Measurements from ENCODE around the gene HNRNPUL2.

HNRNPUL2 gene

DNA sequence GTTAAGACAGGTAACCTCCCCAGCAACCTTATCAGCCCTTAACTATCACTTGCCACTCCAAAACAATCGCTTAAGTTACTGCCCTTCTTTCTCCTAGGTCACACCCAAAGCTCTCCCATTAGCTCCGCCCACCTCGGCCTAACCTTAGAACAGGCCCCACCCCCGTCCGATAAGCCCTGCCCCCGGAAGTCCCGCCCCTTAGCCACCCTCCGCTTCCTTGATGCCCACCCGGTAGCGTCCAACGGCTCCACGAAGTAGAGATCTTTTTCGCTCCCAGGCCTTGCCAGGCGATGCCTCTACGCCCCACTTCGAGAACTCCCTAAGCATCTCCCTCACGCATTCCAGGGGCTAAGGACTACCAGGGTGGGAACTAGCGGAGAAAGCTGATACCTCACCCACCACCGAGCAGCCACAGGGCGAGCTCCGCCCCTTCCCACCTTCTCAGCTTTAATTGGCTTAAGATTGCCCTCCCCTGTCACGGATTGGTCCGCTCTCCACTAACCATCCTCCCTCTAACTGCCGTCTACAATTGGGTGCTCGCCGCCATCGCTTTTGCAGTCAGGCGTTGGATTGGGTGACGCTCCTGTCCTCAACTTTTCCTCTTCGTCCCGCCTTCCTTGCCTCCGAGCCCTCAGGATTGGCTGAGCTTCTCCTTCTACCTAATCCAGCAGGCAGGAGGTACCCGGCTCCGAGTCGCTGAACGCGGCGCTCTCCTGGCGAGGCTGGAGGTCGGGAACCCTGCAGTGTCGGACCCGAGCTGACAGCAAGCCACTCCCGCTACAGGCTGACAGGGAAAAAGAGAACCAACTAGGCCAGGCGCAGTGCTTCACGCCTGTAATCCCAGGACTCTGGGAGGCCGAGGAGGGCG lies 26.7 kb upstream of the HNRNPUL2 start, which contains the start of gene ZBTB3:
ZBTB3 (minus strand) TSS at position 425 of the 868 bp plus-strand sequence. CDS start 496 bp downstream, outside the sequence.
- TF ChIP-seq, protein P1, sequence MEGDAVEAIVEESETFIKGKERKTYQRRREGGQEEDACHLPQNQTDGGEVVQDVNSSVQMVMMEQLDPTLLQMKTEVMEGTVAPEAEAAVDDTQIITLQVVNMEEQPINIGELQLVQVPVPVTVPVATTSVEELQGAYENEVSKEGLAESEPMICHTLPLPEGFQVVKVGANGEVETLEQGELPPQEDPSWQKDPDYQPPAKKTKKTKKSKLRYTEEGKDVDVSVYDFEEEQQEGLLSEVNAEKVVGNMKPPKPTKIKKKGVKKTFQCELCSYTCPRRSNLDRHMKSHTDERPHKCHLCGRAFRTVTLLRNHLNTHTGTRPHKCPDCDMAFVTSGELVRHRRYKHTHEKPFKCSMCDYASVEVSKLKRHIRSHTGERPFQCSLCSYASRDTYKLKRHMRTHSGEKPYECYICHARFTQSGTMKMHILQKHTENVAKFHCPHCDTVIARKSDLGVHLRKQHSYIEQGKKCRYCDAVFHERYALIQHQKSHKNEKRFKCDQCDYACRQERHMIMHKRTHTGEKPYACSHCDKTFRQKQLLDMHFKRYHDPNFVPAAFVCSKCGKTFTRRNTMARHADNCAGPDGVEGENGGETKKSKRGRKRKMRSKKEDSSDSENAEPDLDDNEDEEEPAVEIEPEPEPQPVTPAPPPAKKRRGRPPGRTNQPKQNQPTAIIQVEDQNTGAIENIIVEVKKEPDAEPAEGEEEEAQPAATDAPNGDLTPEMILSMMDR (IDR thresholded peaks at IDR 0.05), result no peak

DNA sequence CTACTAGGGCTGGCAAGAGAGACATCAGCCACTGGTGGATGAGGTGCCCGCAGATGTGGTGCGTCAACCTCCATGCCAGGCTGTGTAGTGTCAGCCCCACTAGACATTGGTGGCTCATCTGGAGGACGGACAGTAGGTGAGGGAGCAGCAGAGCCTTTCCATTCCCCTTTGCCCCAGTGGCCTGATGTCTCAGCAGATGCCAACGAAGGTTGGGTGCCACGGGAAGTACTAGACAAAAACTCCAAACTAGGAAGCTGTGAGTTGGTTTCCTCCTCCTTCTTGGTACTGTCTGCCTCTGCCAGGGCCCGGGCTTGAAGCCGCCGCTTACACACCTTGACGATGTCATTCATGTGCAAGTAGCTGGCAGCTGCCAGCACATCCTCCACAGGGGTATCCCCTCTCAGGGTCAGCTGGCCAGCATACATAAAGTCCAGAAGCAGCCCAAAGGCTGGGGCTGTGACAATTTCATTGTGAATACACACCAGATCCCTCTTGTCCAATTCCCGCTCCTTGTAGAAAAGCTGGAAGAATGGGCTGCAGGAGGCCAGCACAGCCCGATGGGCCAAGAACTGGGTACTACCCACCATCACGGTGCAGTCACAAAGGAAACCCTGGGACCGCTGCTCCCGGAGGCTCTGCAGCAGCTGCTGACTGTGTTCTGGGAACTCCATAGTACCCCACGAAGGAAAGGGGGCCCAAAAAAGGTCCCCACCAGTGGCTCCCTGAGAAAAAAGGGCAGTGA lies 25.9 kb upstream of the HNRNPUL2 start:
- TF ChIP-seq, protein P1 (IDR thresholded peaks at IDR 0.05), result no peak

DNA sequence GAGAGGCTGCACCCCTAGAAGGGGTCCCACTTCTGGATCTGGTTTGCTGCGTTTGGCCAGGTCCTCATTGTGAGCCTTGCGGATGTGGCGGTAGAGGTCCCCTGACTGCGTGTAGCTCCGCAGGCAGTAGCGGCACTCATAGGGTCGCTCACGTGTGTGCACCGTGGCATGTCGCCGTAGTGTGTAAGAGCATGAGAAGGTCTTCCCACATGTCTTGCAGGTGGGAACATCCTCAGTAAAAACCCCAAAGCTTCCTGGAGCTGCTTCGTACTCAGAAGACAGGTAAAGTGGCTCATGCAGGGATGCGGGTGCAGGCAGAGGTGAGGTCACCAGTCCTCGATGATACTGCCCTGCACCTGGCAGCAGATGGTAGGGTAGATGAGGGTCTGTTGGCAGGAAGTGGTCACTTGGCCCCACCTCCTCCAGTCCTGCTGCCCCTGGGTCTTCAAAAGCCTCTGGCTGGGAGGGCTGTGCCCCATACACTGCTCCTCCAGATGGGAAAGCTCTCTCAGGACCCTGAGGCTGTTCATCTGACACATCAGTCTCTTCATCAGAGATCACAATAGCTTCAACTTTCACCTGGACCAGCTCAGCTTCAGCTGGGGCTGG lies 25.0 kb upstream of the HNRNPUL2 start:
- TF ChIP-seq, protein P1 (IDR thresholded peaks at IDR 0.05), result no peak

DNA sequence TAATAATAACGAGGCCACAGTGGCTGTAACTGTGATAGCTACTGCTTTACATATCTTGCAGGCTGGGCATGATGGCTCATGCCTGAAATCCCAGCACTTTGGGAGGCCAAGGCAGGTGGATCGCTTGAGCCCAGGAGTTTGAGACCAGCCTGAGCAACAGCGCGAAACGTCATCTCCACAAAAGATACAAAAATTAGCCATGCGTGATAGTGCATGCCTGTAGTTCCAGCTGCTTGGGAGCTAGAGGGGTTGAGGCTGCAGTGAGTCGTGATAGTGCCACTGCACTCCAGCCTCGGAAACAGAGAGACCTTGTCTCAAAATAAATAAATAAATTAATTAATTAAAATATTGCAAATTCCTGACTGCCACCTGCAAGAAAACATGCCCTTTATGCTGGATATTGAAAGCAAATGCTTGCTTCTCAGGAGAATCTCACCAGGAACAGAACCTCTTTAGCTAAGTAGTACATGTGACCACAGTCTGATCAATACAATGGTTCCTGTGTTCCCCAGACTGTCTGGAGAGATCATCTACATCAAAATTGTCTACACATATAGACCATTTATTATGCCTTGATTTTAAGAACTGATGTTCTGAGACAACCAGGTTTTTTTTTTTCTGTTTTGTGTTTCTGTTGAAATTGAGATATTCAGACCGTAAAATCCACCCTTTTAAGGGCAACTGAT lies 20.4 kb upstream of the HNRNPUL2 start:
- TF ChIP-seq, protein P1 (IDR thresholded peaks at IDR 0.05), result no peak

DNA sequence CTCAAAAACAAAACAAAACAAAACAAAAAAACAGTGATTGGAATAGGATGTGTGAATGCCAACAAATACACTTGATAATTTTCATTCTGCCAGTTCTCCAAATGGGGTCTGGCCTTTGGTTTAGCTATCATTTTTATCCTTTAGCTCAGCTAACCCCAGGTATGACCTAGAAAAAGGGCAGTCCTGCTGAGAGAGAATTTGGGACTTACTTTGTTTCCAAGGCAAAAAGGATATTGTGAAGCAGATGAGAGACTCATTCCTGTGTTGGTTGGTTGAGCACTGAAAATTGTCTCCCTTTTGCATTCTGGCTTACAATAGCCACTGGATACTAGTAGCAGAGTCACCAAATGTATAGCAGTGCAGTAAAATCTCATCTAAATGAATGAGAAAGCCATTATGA lies 9.9 kb upstream of the HNRNPUL2 start:
- TF ChIP-seq, protein P1 (IDR thresholded peaks at IDR 0.05), result no peak

DNA sequence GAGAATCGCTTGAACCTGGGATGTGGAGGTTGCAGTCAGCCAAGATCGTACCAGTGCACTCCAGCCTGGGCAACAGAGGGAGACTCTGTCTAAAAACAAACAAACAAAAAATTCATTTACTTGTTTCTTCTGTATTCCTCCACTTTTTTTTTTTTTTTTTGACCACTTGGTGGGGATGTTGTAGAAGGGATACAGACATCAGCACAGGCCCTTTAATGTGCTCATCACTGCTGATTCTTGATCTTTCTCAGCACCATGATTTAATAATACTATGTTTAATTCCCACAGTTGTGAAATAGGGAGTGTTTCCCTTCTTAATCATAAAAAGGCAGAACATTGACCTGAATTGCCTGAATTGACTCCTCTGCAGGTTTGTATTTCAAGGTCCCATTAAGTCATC lies 5.6 kb upstream of the HNRNPUL2 start:
- TF ChIP-seq, protein P1 (IDR thresholded peaks at IDR 0.05), result no peak; the same call in 1 of the 2 replicates
